Activated CD8-positive, alpha-beta T cell treated with anti-CD3 and anti-CD28 coated beads for 36 hours (primary cell): ENCODE data around the gene CENPVL3. TPM values are rescaled to one million over a fixed set of nuclear protein-coding genes. Genes with fewer than 3 reads are reported as not detected.

Experiments used
- ATAC-seq: fragments of 200-7000 bp; cut with Tn5 transposase; one replicate; pipeline ENCODE4 v1.10.0; 2021; ENCODE audit warnings: mild to moderate bottlenecking, moderate library complexity
- CTCF ChIA-PET: fragments of 350-600 bp; sonication (Branson Sonifier 250); formaldehyde crosslinking; loops from one replicate; lab custom pipeline; 2021; ENCODE audit warnings: antibody characterized with exemption; lab: Charles Lee
- POLR2A ChIA-PET: fragments of 350-600 bp; sonication (Branson Sonifier 250); formaldehyde crosslinking; loops from one replicate; lab custom pipeline; 2021; ENCODE audit warnings: antibody characterized with exemption; lab: Charles Lee
- DNase-seq: peaks from one replicate; pipeline ENCODE4 v3.0.0-alpha.2; 2020
- H3K27ac Mint-ChIP-seq: one replicate; pipeline ENCODE4 v1.8.0; 2021; ENCODE audit warnings: mild to moderate bottlenecking, mixed read lengths
- H3K27me3 Mint-ChIP-seq: one replicate; pipeline ENCODE4 v1.8.0; 2021; ENCODE audit warnings: mixed read lengths
- H3K36me3 Mint-ChIP-seq: one replicate; pipeline ENCODE4 v1.8.0; 2021; ENCODE audit warnings: low read depth, mixed read lengths
- H3K4me1 Mint-ChIP-seq: one replicate; pipeline ENCODE4 v1.8.0; 2021; ENCODE audit warnings: low read depth, mixed read lengths
- H3K4me3 Mint-ChIP-seq: one replicate; pipeline ENCODE4 v1.8.0; 2021; ENCODE audit warnings: mild to moderate bottlenecking, moderate library complexity, mixed read lengths
- H3K9me3 Mint-ChIP-seq: one replicate; pipeline ENCODE4 v1.8.0; 2021; ENCODE audit warnings: mixed read lengths
- intact Hi-C: fragments of 100-400 bp; cut with micrococcal nuclease; formaldehyde crosslinking; loops from one replicate; pipeline ENCODE4 v1.10.0; 2022
- total RNA-seq, 2 experiments: library from RNA; stranded (reverse); gene quantifications; one replicate each; pipeline ENCODE4 v1.2.3, GENCODE V29; 2021
- TF ChIP-seq, protein P1 (sequence below): fragments of 200-600 bp; IDR thresholded peaks from one replicate; pipeline ENCODE4 v1.8.0; 2022; ENCODE audit warnings: antibody characterized with exemption, mild to moderate bottlenecking

Gene CENPVL3
- total RNA-seq, 2 experiments from 2014 or later: 0.25 to 0.27 TPM

- TF ChIP-seq, protein P1, sequence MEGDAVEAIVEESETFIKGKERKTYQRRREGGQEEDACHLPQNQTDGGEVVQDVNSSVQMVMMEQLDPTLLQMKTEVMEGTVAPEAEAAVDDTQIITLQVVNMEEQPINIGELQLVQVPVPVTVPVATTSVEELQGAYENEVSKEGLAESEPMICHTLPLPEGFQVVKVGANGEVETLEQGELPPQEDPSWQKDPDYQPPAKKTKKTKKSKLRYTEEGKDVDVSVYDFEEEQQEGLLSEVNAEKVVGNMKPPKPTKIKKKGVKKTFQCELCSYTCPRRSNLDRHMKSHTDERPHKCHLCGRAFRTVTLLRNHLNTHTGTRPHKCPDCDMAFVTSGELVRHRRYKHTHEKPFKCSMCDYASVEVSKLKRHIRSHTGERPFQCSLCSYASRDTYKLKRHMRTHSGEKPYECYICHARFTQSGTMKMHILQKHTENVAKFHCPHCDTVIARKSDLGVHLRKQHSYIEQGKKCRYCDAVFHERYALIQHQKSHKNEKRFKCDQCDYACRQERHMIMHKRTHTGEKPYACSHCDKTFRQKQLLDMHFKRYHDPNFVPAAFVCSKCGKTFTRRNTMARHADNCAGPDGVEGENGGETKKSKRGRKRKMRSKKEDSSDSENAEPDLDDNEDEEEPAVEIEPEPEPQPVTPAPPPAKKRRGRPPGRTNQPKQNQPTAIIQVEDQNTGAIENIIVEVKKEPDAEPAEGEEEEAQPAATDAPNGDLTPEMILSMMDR: peak; percentile 39
- H3K4me1 Mint-ChIP-seq: peaks cover 3% of the 10 kb centered on the region
- ATAC-seq (no peak), DNase-seq (peak; percentile 2)
- H3K36me3 Mint-ChIP-seq: no peaks in the 10 kb centered on the region
- intact Hi-C loops: no loop called here
- H3K27ac Mint-ChIP-seq: no peak overlapping the region
- CTCF ChIA-PET: interaction anchor here (1.4 to 2.0 kb wide), 3 partner anchors 12 to 647 kb away, joined by 3 to 6 read pairs (median 6); no protein-coding TSS in a partner anchor
- no peaks in the 10 kb centered on the region for H3K9me3 Mint-ChIP-seq
- peaks cover 35% of the 10 kb centered on the region for H3K27me3 Mint-ChIP-seq
- POLR2A ChIA-PET: no interaction called here
- no peak overlapping the region for H3K4me3 Mint-ChIP-seq
Measured at GRCh38 chrX:51614353-51615012, 4.2 kb downstream of the CENPVL3 start.

GRCh38 chrX:51608766-51609165 lies 9.9 kb downstream of the CENPVL3 start:
- H3K27ac Mint-ChIP-seq: no peak overlapping the region
- CTCF ChIA-PET: no interaction called here

GRCh38 chrX:51608126-51608525 lies 10.6 kb downstream of the CENPVL3 start:
- CTCF ChIA-PET: no interaction called here
- H3K27ac Mint-ChIP-seq: no peak overlapping the region
- peaks cover 8% of the 10 kb centered on the region for H3K27me3 Mint-ChIP-seq
- no peaks in the 10 kb centered on the region for H3K36me3 Mint-ChIP-seq
- ATAC-seq (peak; percentile 49), DNase-seq (peak; percentile 23)
- intact Hi-C loops: no loop called here
- H3K4me1 Mint-ChIP-seq: peaks cover 11% of the 10 kb centered on the region
- POLR2A ChIA-PET: no interaction called here
- H3K4me3 Mint-ChIP-seq: no peak overlapping the region
- TF ChIP-seq, protein P1: no peak
- H3K9me3 Mint-ChIP-seq: no peaks in the 10 kb centered on the region

More at GRCh38 chrX:51608766-51609165, 9.9 kb downstream of the CENPVL3 start:
- no peaks in the 10 kb centered on the region for H3K9me3 Mint-ChIP-seq
- DNase-seq (no peak), ATAC-seq (no peak)
- H3K27me3 Mint-ChIP-seq: peaks cover 8% of the 10 kb centered on the region
- peaks cover 11% of the 10 kb centered on the region for H3K4me1 Mint-ChIP-seq
- POLR2A ChIA-PET: no interaction called here
- intact Hi-C loops: no loop called here
- TF ChIP-seq, protein P1: no peak
- no peaks in the 10 kb centered on the region for H3K36me3 Mint-ChIP-seq
- H3K4me3 Mint-ChIP-seq: no peak overlapping the region

DNA sequence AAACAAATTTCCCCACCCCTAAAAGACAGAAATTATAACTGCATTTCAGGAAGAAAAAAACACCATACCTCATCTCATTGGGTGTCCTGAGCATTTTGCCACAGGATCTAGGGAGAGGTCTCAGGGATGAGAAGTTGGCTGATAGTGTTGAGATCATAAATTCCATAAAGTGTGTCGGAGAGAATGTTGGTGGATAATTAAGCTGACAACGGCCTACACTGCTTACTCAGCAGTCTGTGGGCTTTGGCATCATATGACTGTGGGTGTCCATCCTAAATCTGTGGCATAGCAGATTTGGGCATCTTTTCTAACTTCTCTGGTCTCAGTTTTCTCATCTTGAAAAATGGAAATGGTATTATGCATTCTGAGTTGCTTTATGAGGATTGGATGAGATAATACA lies 12.3 kb downstream of the CENPVL3 start:
- Mint-ChIP-seq H3K4me3 (no peak overlapping the region), H3K27me3 (no peaks in the 10 kb centered on the region), H3K4me1 (peaks cover 11% of the 10 kb centered on the region), H3K36me3 (no peaks in the 10 kb centered on the region), H3K27ac (no peak overlapping the region), H3K9me3 (no peaks in the 10 kb centered on the region)
- TF ChIP-seq, protein P1: no peak
- ATAC-seq (no peak), DNase-seq (no peak)
- ChIA-PET CTCF (no interaction called here), POLR2A (no interaction called here)
- intact Hi-C loops: no loop called here

- CTCF ChIA-PET: no interaction called here
- no peak for ATAC-seq
Measured at GRCh38 chrX:51598899-51599298, 19.8 kb downstream of the CENPVL3 start.

More at GRCh38 chrX:51598899-51599298, 19.8 kb downstream of the CENPVL3 start:
- H3K36me3 Mint-ChIP-seq: no peaks in the 10 kb centered on the region
- no peaks in the 10 kb centered on the region for H3K9me3 Mint-ChIP-seq
- no peak for DNase-seq
- no peaks in the 10 kb centered on the region for H3K4me1 Mint-ChIP-seq
- no peak overlapping the region for H3K4me3 Mint-ChIP-seq
- intact Hi-C loops: no loop called here
- H3K27ac Mint-ChIP-seq: no peak overlapping the region
- POLR2A ChIA-PET: no interaction called here
- TF ChIP-seq, protein P1: no peak
- peaks cover 19% of the 10 kb centered on the region for H3K27me3 Mint-ChIP-seq
